Omental fat pad (tissue), 4 donors: Measurements from ENCODE around the gene STAT2. TPM values are rescaled to one million over a fixed set of nuclear protein-coding genes. Genes with fewer than 3 reads are reported as not detected.
"Not testable (repeated sequence)": the region's sequence is repeated elsewhere in the genome, so short reads cannot be mapped to it uniquely, and the experiment has no call there.

ENCODE experiments used
- ATAC-seq: fragments of 150-250 bp; one replicate; pipeline ENCODE4 v1.9.1; 2016; ENCODE audit warnings: mild to moderate bottlenecking, moderate library complexity; ENCODE audit not compliant: low FRiP score
- DNase-seq: peaks from one replicate; pipeline ENCODE4 v3.0.0-alpha.2; 2019; ENCODE audit warnings: low spot score
- CTCF ChIP-seq, 3 donors: fragments of 450-650 bp; IDR thresholded peaks; one replicate each; pipeline ENCODE4 v1.5.1; 2016 to 2017; ENCODE audit warnings: antibody characterized with exemption in 3 of 3, mild to moderate bottlenecking in 3 of 3, moderate library complexity in 2 of 3
- total RNA-seq, 4 donors: library from RNA; depleted of rRNA; stranded (reverse); fragments of >200 nt; gene quantifications; one replicate each; pipeline ENCODE4 v1.1.0, GENCODE V29; 2016

Gene STAT2
- total RNA-seq, 4 donors from 2014 or later, result 137 to 256 (median 177) TPM

- ATAC-seq (no peak), DNase-seq (no peak)
Observed at GRCh38 chr12:56358836-56359532, 923 bp downstream of the STAT2 start.

GRCh38 chr12:56351325-56351724 lies 8.6 kb downstream of the STAT2 start:
- ATAC-seq, result no peak
- TF ChIP-seq CTCF (IDR thresholded peaks at IDR 0.05), result no peak
- no peak for DNase-seq

More at GRCh38 chr12:56358836-56359532, 923 bp downstream of the STAT2 start:
- TF ChIP-seq CTCF (IDR thresholded peaks at IDR 0.05), result no peak

GRCh38 chr12:56350662-56351061 lies 9.2 kb downstream of the STAT2 start:
- no peak for DNase-seq
- TF ChIP-seq CTCF (IDR thresholded peaks at IDR 0.05), result no peak
- ATAC-seq, result no peak

- no peak for TF ChIP-seq CTCF (IDR thresholded peaks at IDR 0.05)
- DNase-seq (no peak), ATAC-seq (no peak)
Observed at GRCh38 chr12:56348776-56349175, 11.1 kb downstream of the STAT2 start.

- ATAC-seq, DNase-seq: not testable (repeated sequence)
Observed at GRCh38 chr12:56347255-56347654, 12.7 kb downstream of the STAT2 start.

- DNase-seq (no peak), ATAC-seq (no peak)
- TF ChIP-seq CTCF (IDR thresholded peaks at IDR 0.05), result no peak
Observed at GRCh38 chr12:56346675-56347074, 13.2 kb downstream of the STAT2 start.

- DNase-seq, ATAC-seq: not testable (repeated sequence)
Observed at GRCh38 chr12:56342290-56342689, 17.6 kb downstream of the STAT2 start.

- no peak for TF ChIP-seq CTCF (IDR thresholded peaks at IDR 0.05)
- DNase-seq, result no peak
- no peak for ATAC-seq
Observed at GRCh38 chr12:56341616-56342015, 18.3 kb downstream of the STAT2 start.
